ENCODE measurements around the gene ADTRP.

DNA sequence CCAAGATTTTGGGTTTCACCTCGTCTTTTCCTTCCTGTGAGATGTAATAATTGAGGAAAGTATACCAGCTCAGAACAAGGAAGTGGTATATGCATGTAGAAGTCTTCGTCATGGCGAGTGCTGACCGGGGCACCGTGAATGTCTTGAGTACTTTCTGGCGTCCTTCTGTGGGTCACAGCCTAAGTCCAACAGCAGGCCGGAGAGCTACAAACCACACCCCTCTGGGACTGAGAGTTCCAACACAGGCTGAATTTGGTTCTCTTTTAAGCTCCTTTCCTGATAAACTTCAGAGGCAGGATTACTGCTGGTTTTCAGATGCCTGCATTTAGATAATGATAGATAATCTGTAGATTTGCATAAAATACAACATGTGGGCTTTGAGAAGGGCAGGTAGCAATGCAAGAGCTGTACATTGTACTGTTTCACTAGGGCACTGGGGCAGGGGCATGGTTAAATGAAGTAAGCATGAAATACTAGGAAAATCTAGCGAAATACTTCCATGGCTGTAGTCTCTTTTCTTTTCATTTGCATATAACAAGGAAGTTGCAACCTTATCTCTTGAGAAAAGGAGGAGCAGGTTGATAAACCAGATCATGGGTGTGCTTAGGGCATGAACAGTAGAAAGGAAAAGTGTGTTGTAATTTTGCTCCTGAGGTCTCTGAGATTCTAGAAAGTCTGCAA lies at the start of gene ADTRP:
- TF ChIP-seq POLR2A (IDR thresholded peaks at IDR 0.05) = no peak
- TF ChIP-seq, protein P1, sequence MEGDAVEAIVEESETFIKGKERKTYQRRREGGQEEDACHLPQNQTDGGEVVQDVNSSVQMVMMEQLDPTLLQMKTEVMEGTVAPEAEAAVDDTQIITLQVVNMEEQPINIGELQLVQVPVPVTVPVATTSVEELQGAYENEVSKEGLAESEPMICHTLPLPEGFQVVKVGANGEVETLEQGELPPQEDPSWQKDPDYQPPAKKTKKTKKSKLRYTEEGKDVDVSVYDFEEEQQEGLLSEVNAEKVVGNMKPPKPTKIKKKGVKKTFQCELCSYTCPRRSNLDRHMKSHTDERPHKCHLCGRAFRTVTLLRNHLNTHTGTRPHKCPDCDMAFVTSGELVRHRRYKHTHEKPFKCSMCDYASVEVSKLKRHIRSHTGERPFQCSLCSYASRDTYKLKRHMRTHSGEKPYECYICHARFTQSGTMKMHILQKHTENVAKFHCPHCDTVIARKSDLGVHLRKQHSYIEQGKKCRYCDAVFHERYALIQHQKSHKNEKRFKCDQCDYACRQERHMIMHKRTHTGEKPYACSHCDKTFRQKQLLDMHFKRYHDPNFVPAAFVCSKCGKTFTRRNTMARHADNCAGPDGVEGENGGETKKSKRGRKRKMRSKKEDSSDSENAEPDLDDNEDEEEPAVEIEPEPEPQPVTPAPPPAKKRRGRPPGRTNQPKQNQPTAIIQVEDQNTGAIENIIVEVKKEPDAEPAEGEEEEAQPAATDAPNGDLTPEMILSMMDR (IDR thresholded peaks at IDR 0.05) = no peak
- no peak for TF ChIP-seq EP300 (IDR thresholded peaks at IDR 0.05)
